ENCODE measurements around the gene GAS2L2.

GRCh38 chr17:35742896-35743477 is 10.1 kb downstream of the GAS2L2 start:
- no peak for TF ChIP-seq CTCF (IDR thresholded peaks at IDR 0.05)
- no peak for TF ChIP-seq POLR2A (IDR thresholded peaks at IDR 0.05)

Measured in breast epithelium (tissue), 3 donors.